ENCODE data around the gene AGRN.
"Not testable (repeated sequence)": the region's sequence is repeated elsewhere in the genome, so short reads cannot be mapped to it uniquely, and the experiment has no call there.

AGRN gene

DNA sequence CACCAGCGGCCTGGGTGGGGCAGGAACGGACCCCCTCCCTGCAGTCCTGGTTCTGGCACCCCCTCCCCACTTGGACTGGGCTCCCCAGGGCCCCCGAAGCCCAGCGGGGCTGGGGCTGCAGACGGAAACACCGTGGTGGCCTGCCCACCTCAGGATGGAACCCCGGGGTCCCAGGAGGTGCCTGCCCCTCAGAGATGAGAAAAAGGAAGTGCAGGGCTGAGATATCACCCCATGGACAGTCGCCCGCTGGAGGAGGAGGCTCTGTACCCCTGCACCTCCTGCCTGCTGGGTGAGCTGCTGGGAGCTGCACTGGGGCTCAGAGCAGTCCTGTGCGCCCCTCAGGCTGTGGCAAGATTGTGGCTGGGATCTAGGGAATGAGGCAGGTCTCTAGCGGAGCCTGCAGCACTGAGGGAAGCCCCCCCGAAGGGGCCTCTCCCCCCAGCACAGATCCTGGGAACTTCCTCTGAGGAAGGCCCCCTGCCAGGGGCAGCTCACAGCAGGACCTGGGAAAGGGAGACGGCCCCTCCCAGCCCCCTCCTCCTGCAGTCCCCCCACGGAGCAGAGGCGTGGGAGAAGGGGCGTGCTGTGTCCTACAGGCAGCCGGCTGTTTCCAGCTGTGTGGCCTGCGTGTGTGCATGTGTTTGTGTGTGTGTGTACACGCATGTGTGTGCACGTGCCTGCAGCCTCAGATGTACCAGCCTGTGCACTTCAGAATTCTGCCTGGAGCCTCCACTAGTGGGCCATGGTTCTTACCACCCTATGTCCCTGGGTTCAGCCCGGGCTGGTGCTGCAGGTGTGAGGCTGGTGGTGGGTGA is 6.9 kb downstream of the AGRN start:
- no peak overlapping the region for H2BK15ac ChIP-seq (ENCODE audit: low read length)
- peak overlapping the region; percentile 24 for H3K9ac ChIP-seq (ENCODE audit: low read depth, low read length, poor library complexity)
- H3K4me1 ChIP-seq (ENCODE audit: control insufficient read depth in 2 of 2, insufficient read depth in 1 of 2, low read depth in 1 of 2, low read length in 2 of 2) = peaks cover 12 to 40% of the 10 kb centered on the region in 2 donors
- no peak overlapping the region for H3K27ac ChIP-seq (replicated peaks; ENCODE audit: low read length)
- DNase-seq (ENCODE audit: low spot score) = no peak
- H3K4me3 ChIP-seq (ENCODE audit: low read length in 2 of 2) = no peak overlapping the region
- no peak overlapping the region for H4K8ac ChIP-seq (ENCODE audit: low read depth, low read length)
- H2BK120ac ChIP-seq (ENCODE audit: low read depth, low read length) = no peak overlapping the region
- H2AK5ac ChIP-seq (ENCODE audit: low read depth, low read length) = peak overlapping the region; percentile 70
- H2AFZ ChIP-seq (ENCODE audit: low read length) = no peak overlapping the region
- H3K79me1 ChIP-seq (ENCODE audit: low read depth, low read length) = peaks cover 41% of the 10 kb centered on the region
- H3K27me3 ChIP-seq (ENCODE audit: control insufficient read depth in 3 of 3, insufficient read depth in 3 of 3, low read depth in 1 of 3, low read length in 3 of 3) = no peaks in the 10 kb centered on the region
- H3K14ac ChIP-seq (ENCODE audit: low read length) = no peak overlapping the region
- peaks cover 15 to 45% of the 10 kb centered on the region in 2 donors for H3K36me3 ChIP-seq (replicated peaks in 1 of 2; ENCODE audit: control insufficient read depth in 2 of 2, insufficient read depth in 2 of 2, low read length in 2 of 2)
- H4K91ac ChIP-seq (ENCODE audit: low read depth, low read length, poor library complexity) = no peak overlapping the region
- H2BK5ac ChIP-seq (ENCODE audit: low read length) = no peak overlapping the region
- H3K4ac ChIP-seq (ENCODE audit: low read length) = no peak overlapping the region
- H3K4me2 ChIP-seq (ENCODE audit: insufficient read depth, low read length, poor library complexity, severe bottlenecking) = peak overlapping the region; percentile 18
- H3K23ac ChIP-seq (ENCODE audit: low read depth, low read length, poor library complexity) = peak overlapping the region; percentile 75
- peak overlapping the region; percentile 2 for H3K18ac ChIP-seq (ENCODE audit: low read length)
- peaks cover 0 to 1% of the 10 kb centered on the region in 2 donors for H3K9me3 ChIP-seq (replicated peaks in 1 of 2; ENCODE audit: control insufficient read depth in 2 of 2, insufficient read depth in 1 of 2, low read depth in 1 of 2, low read length in 2 of 2)
- H2BK12ac ChIP-seq (ENCODE audit: low read length) = peak overlapping the region; percentile 1
- WGBS, 2 donors (ENCODE audit: extremely low coverage in 2 of 2, insufficient read length in 2 of 2, insufficient replicate concordance in 1 of 2) = no CpG with 5 or more reads among the region's 21 CpGs

GRCh38 chr1:1027791-1028190 is 7.9 kb downstream of the AGRN start:
- H2BK15ac ChIP-seq (ENCODE audit: low read length) = no peak overlapping the region
- no peak overlapping the region for H3K27ac ChIP-seq (replicated peaks; ENCODE audit: low read length)
- no peak overlapping the region for H3K4ac ChIP-seq (ENCODE audit: low read length)
- H3K36me3 ChIP-seq (replicated peaks in 1 of 2; ENCODE audit: control insufficient read depth in 2 of 2, insufficient read depth in 2 of 2, low read length in 2 of 2) = peaks cover 15 to 35% of the 10 kb centered on the region in 2 donors
- H2AK5ac ChIP-seq (ENCODE audit: low read depth, low read length) = peak overlapping the region; percentile 70
- H3K4me1 ChIP-seq (ENCODE audit: control insufficient read depth in 2 of 2, insufficient read depth in 1 of 2, low read depth in 1 of 2, low read length in 2 of 2) = peaks cover 19 to 44% of the 10 kb centered on the region in 2 donors
- no peaks in the 10 kb centered on the region for H3K27me3 ChIP-seq (ENCODE audit: control insufficient read depth in 3 of 3, insufficient read depth in 3 of 3, low read depth in 1 of 3, low read length in 3 of 3)
- no peak overlapping the region for H3K4me2 ChIP-seq (ENCODE audit: insufficient read depth, low read length, poor library complexity, severe bottlenecking)
- no peak overlapping the region for H3K14ac ChIP-seq (ENCODE audit: low read length)
- no peak overlapping the region for H4K91ac ChIP-seq (ENCODE audit: low read depth, low read length, poor library complexity)
- DNase-seq (ENCODE audit: low spot score) = no peak
- no peak overlapping the region for H3K9ac ChIP-seq (ENCODE audit: low read depth, low read length, poor library complexity)
- no peak overlapping the region for H3K18ac ChIP-seq (ENCODE audit: low read length)
- WGBS, 2 donors (ENCODE audit: extremely low coverage in 2 of 2, insufficient read length in 2 of 2, insufficient replicate concordance in 1 of 2) = no CpG with 5 or more reads among the region's 17 CpGs
- H2BK120ac ChIP-seq (ENCODE audit: low read depth, low read length) = no peak overlapping the region
- no peak overlapping the region for H4K8ac ChIP-seq (ENCODE audit: low read depth, low read length)
- H3K79me1 ChIP-seq (ENCODE audit: low read depth, low read length) = peaks cover 34% of the 10 kb centered on the region
- H3K9me3 ChIP-seq (replicated peaks in 1 of 2; ENCODE audit: control insufficient read depth in 2 of 2, insufficient read depth in 1 of 2, low read depth in 1 of 2, low read length in 2 of 2) = peaks cover 0 to 1% of the 10 kb centered on the region in 2 donors
- no peak overlapping the region for H2AFZ ChIP-seq (ENCODE audit: low read length)
- H3K4me3 ChIP-seq (ENCODE audit: low read length in 2 of 2) = no peak overlapping the region
- H2BK5ac ChIP-seq (ENCODE audit: low read length) = no peak overlapping the region
- peak overlapping the region; percentile 44 for H3K23ac ChIP-seq (ENCODE audit: low read depth, low read length, poor library complexity)
- H2BK12ac ChIP-seq (ENCODE audit: low read length) = no peak overlapping the region

DNA sequence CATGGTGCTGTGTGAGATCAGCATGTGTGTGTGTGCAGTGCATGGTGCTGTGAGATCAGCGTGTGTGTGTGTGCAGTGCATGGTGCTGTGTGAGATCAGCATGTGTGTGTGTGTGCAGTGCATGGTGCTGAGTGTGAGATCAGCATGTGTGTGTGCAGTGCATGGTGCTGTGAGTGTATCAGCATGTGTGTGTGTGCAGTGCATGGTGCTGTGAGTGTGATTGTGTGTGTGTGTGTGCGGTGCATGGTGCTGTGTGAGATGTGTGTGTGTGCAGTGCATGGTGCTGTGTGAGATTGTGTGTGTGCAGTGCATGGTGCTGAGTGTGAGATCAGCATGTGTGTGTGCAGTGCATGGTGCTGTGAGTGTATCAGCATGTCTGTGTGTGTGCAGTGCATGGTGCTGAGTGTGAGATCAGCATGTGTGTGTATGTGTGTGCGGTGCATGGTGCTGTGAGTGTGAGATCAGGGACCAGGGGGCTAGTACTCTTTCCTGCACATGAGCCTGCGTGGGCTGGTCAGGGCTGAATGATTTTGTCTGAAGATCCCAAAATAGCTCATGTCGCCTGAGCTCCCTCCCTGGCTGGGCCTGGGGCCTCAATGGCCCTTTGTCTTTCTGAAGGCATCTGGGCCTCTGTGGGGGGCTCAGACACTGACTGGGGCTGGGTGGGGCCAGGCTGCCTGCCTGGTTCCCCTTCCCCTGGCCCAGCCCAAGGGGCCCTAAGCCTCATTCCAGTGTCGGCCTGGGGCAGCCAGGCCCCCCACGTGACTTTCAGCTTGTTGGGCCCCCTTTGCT is 11.1 kb downstream of the AGRN start:
- Histone ChIP-seq H3K4me1 (ENCODE audit: control insufficient read depth in 2 of 2, insufficient read depth in 1 of 2, low read depth in 1 of 2, low read length in 2 of 2) (peaks cover 20 to 32% of the 10 kb centered on the region in 2 donors), H2BK15ac (ENCODE audit: low read length) (peak overlapping the region; percentile 96), H3K36me3 (replicated peaks in 1 of 2; ENCODE audit: control insufficient read depth in 2 of 2, insufficient read depth in 2 of 2, low read length in 2 of 2) (peaks cover 17 to 28% of the 10 kb centered on the region in 2 donors), H3K14ac (ENCODE audit: low read length) (peak overlapping the region; percentile 98), H3K18ac (ENCODE audit: low read length) (peak overlapping the region; percentile 94), H2BK12ac (ENCODE audit: low read length) (peak overlapping the region; percentile 99), H3K4ac (ENCODE audit: low read length) (peak overlapping the region; percentile 84), H3K23ac (ENCODE audit: low read depth, low read length, poor library complexity) (peak overlapping the region; percentile 95), H4K8ac (ENCODE audit: low read depth, low read length) (peak overlapping the region; percentile 92), H2BK5ac (ENCODE audit: low read length) (peak overlapping the region; percentile 98), H3K9ac (ENCODE audit: low read depth, low read length, poor library complexity) (peak overlapping the region; percentile 84), H3K4me2 (ENCODE audit: insufficient read depth, low read length, poor library complexity, severe bottlenecking) (peak overlapping the region; percentile 37), H2AK5ac (ENCODE audit: low read depth, low read length) (peak overlapping the region; percentile 99), H2BK120ac (ENCODE audit: low read depth, low read length) (peak overlapping the region; percentile 94), H3K79me1 (ENCODE audit: low read depth, low read length) (peaks cover 35% of the 10 kb centered on the region), H3K27ac (replicated peaks; ENCODE audit: low read length) (peak overlapping the region; percentile 78), H3K4me3 (ENCODE audit: low read length in 2 of 2) (peak overlapping the region in 1 of 2 donors; percentile 69), H4K91ac (ENCODE audit: low read depth, low read length, poor library complexity) (peak overlapping the region; percentile 95)
- no CpG with 5 or more reads among the region's 7 CpGs for WGBS, 2 donors (ENCODE audit: extremely low coverage in 2 of 2, insufficient read length in 2 of 2, insufficient replicate concordance in 1 of 2)
- not testable (repeated sequence) for H3K27me3 ChIP-seq (ENCODE audit: control insufficient read depth in 3 of 3, insufficient read depth in 3 of 3, low read depth in 1 of 3, low read length in 3 of 3); H3K9me3 ChIP-seq (replicated peaks in 1 of 2; ENCODE audit: control insufficient read depth in 2 of 2, insufficient read depth in 1 of 2, low read depth in 1 of 2, low read length in 2 of 2); H2AFZ ChIP-seq (ENCODE audit: low read length); DNase-seq (ENCODE audit: low spot score)

Data from neuronal stem cell (in vitro differentiated cells).